ENCODE data around the gene MAGI2.

GRCh38 chr7:79118143-79118542, 335.3 kb downstream of the MAGI2 start:
- TF ChIP-seq CTCF (IDR thresholded peaks at IDR 0.05) (no peak), POLR2A (IDR thresholded peaks at IDR 0.05) (no peak), EP300 (IDR thresholded peaks at IDR 0.05) (no peak), POLR2AphosphoS5 (IDR thresholded peaks at IDR 0.05) (no peak)

Measured in suprapubic skin (tissue), 4 donors.